Suppressor macrophage treated with lipopolysaccharide for 4 hours (primary cell): ENCODE data around the gene KRT72.
"Not testable (repeated sequence)": the region's sequence is repeated elsewhere in the genome, so short reads cannot be mapped to it uniquely, and the experiment has no call there.

ENCODE experiments used
- DNase-seq: peaks from one replicate; pipeline ENCODE4 v3.0.0-alpha.2; 2020

KRT72 gene

GRCh38 chr12:52606096-52606495, 4.8 kb upstream of the KRT72 start:
- no peak for DNase-seq

- no peak for DNase-seq
Observed at GRCh38 chr12:52605542-52605941, 4.3 kb upstream of the KRT72 start.

- DNase-seq: no peak
Observed at GRCh38 chr12:52604859-52605258, 3.6 kb upstream of the KRT72 start.

- DNase-seq: no peak
Observed at GRCh38 chr12:52603314-52603713, 2.1 kb upstream of the KRT72 start.

- no peak for DNase-seq
Observed at GRCh38 chr12:52602552-52602951, 1.3 kb upstream of the KRT72 start.

- no peak for DNase-seq
Observed at GRCh38 chr12:52601671-52602070, 408 bp upstream of the KRT72 start.

- DNase-seq: no peak
Observed at GRCh38 chr12:52600475-52600874, 788 bp downstream of the KRT72 start.

GRCh38 chr12:52600071-52600470, 1.2 kb downstream of the KRT72 start:
- DNase-seq: no peak

- DNase-seq: no peak
Observed at GRCh38 chr12:52598966-52599365, 2.3 kb downstream of the KRT72 start.

- DNase-seq: not testable (repeated sequence)
Observed at GRCh38 chr12:52594237-52594636, 7.0 kb downstream of the KRT72 start.

- DNase-seq: no peak
Observed at GRCh38 chr12:52591521-52591920, 9.7 kb downstream of the KRT72 start.

- no peak for DNase-seq
Observed at GRCh38 chr12:52590021-52590420, 11.2 kb downstream of the KRT72 start.

- DNase-seq: no peak
Observed at GRCh38 chr12:52587563-52587962, 13.7 kb downstream of the KRT72 start.

GRCh38 chr12:52585946-52586345, 15.3 kb downstream of the KRT72 start:
- no peak for DNase-seq

GRCh38 chr12:52585066-52585465, 16.2 kb downstream of the KRT72 start:
- DNase-seq: peak; percentile 13

- no peak for DNase-seq
Observed at GRCh38 chr12:52584156-52584682, 17.0 kb downstream of the KRT72 start.

GRCh38 chr12:52582971-52583456, 18.2 kb downstream of the KRT72 start:
- DNase-seq: peak; percentile 80

- no peak for DNase-seq
Observed at GRCh38 chr12:52582486-52582885, 18.8 kb downstream of the KRT72 start.

GRCh38 chr12:52581481-52581880, 19.8 kb downstream of the KRT72 start:
- DNase-seq: no peak

GRCh38 chr12:52581066-52581465, 20.2 kb downstream of the KRT72 start:
- DNase-seq: no peak

- DNase-seq: no peak
Observed at GRCh38 chr12:52580496-52580895, 20.8 kb downstream of the KRT72 start.

GRCh38 chr12:52579468-52580465, 21.5 kb downstream of the KRT72 start:
- DNase-seq: no peak

- no peak for DNase-seq
Observed at GRCh38 chr12:52578469-52578868, 22.8 kb downstream of the KRT72 start.

- DNase-seq: no peak
Observed at GRCh38 chr12:52577316-52577715, 23.9 kb downstream of the KRT72 start.
